SU-DHL-6 (cell line): Measurements from ENCODE around the gene THUMPD3.
A peak's percentile ranks its signal among the peaks of the same experiment; 100 is the strongest.

ENCODE experiments used
- H2AFZ ChIP-seq: fragments of 200-600 bp; sonication (generic); 2 replicates; pipeline ENCODE4 v1.6.1; 2014; ENCODE audit warnings: low read depth, mild to moderate bottlenecking, moderate library complexity, mixed read lengths, antibody characterized with exemption, low read length; ENCODE audit not compliant: severe bottlenecking
- H3F3A ChIP-seq: fragments of 200-600 bp; shearing (Covaris generic); 2 replicates; pipeline ENCODE4 v1.6.0; 2016; ENCODE audit warnings: antibody characterized with exemption, mild to moderate bottlenecking; ENCODE audit not compliant: insufficient read depth
- H3K27ac ChIP-seq: fragments of 200-600 bp; sonication (generic); 2 replicates; pipeline ENCODE4 v1.5.1; 2016; ENCODE audit warnings: low read depth, mild to moderate bottlenecking, low read length, moderate library complexity, mixed read lengths
- H3K27me3 ChIP-seq: fragments of 200-600 bp; sonication (generic), shearing (Covaris generic); 2 replicates; pipeline ENCODE4 v1.6.0; 2014; ENCODE audit warnings: mild to moderate bottlenecking, low read length
- H3K36me3 ChIP-seq: fragments of 200-600 bp; sonication (generic); 2 replicates; pipeline ENCODE4 v1.6.1; 2014; ENCODE audit warnings: mild to moderate bottlenecking, low read length, mixed read lengths
- H3K4me2 ChIP-seq: fragments of 300-600, 200-600 bp; shearing (Covaris generic), sonication (generic); 2 replicates; pipeline ENCODE4 v1.6.0; 2014; ENCODE audit warnings: low read length, low read depth, mild to moderate bottlenecking; ENCODE audit not compliant: poor library complexity, severe bottlenecking
- H3K4me3 ChIP-seq: fragments of 200-600 bp; sonication (generic); 2 replicates; pipeline ENCODE4 v1.5.1; 2014; ENCODE audit warnings: antibody characterized with exemption, low read length, mild to moderate bottlenecking, mixed read lengths; ENCODE audit not compliant: insufficient read depth, poor library complexity, severe bottlenecking
- H3K79me2 ChIP-seq: fragments of 200-600 bp; sonication (generic); 2 replicates; pipeline ENCODE4 v1.6.1; 2014; ENCODE audit warnings: mild to moderate bottlenecking, low read length, moderate library complexity; ENCODE audit not compliant: insufficient read depth
- H3K9ac ChIP-seq: fragments of 200-600 bp; sonication (generic); 2 replicates; pipeline ENCODE4 v1.7.0; 2014; ENCODE audit warnings: mild to moderate bottlenecking, low read length
- H3K9me2 ChIP-seq: fragments of 200-600 bp; sonication (generic); replicated peaks from 2 replicates; pipeline ENCODE4 v1.6.1; 2014; ENCODE audit warnings: low read length; ENCODE audit not compliant: insufficient read depth
- H3K9me3 ChIP-seq: fragments of 200-600 bp; sonication (generic); 2 replicates; pipeline ENCODE4 v1.6.1; 2014; ENCODE audit warnings: low read length, mixed read lengths; ENCODE audit not compliant: insufficient read depth
- H4K20me1 ChIP-seq: fragments of 200-600 bp; sonication (generic); 2 replicates; pipeline ENCODE4 v1.6.1; 2014; ENCODE audit warnings: low read depth, mild to moderate bottlenecking, antibody characterized with exemption, low read length, moderate library complexity, mixed read lengths
- CTCF ChIP-seq: fragments of 200-600 bp; sonication (generic); IDR thresholded peaks from one replicate; pipeline ENCODE4 v1.5.1; 2017; ENCODE audit warnings: antibody characterized with exemption, mild to moderate bottlenecking, low read length, moderate library complexity; ENCODE audit not compliant: insufficient read depth, poor library complexity, severe bottlenecking
- EZH2phosphoT487 ChIP-seq: fragments of 200-600 bp; sonication (generic), shearing (Covaris generic); conservative IDR thresholded peaks from 2 replicates; pipeline ENCODE4 v1.6.1; 2018; ENCODE audit warnings: mild to moderate bottlenecking, antibody characterized with exemption, low read length, moderate library complexity, mixed read lengths

THUMPD3 gene

GRCh38 chr3:9352917-9353752 is 9.7 kb upstream of the THUMPD3 start:
- Histone ChIP-seq H3K27me3 (no peaks in the 10 kb centered on the region), H3K36me3 (no peaks in the 10 kb centered on the region), H3K9me3 (no peaks in the 10 kb centered on the region), H3K9me2 (no peaks in the 10 kb centered on the region), H3F3A (no peaks in the 10 kb centered on the region), H3K4me2 (no peak overlapping the region), H2AFZ (no peak overlapping the region), H3K4me3 (no peak overlapping the region), H3K27ac (no peak overlapping the region), H3K9ac (no peak overlapping the region), H3K79me2 (no peaks in the 10 kb centered on the region), H4K20me1 (no peaks in the 10 kb centered on the region)
- peak; percentile 84 for TF ChIP-seq CTCF
- TF ChIP-seq EZH2phosphoT487, result no peak

GRCh38 chr3:9361691-9362388 is 1.0 kb upstream of the THUMPD3 start:
- Histone ChIP-seq H3K9ac (peak overlapping the region; percentile 95), H3K27ac (no peak overlapping the region), H3F3A (peaks cover 9% of the 10 kb centered on the region)

GRCh38 chr3:9369508-9369907 is 6.7 kb downstream of the THUMPD3 start:
- H3K9ac ChIP-seq, result no peak overlapping the region
- no peak overlapping the region for H2AFZ ChIP-seq
- no peak overlapping the region for H3K4me3 ChIP-seq
- no peaks in the 10 kb centered on the region for H3F3A ChIP-seq
- H3K27me3 ChIP-seq, result no peaks in the 10 kb centered on the region
- H3K36me3 ChIP-seq, result peaks cover 30% of the 10 kb centered on the region
- no peak for TF ChIP-seq EZH2phosphoT487
- no peak for TF ChIP-seq CTCF
- no peak overlapping the region for H3K27ac ChIP-seq
- H4K20me1 ChIP-seq, result no peaks in the 10 kb centered on the region
- H3K79me2 ChIP-seq, result peaks cover 6% of the 10 kb centered on the region; the same call in 1 of the 2 replicates
- no peaks in the 10 kb centered on the region for H3K9me2 ChIP-seq
- no peaks in the 10 kb centered on the region for H3K9me3 ChIP-seq
- no peak overlapping the region for H3K4me2 ChIP-seq

More at GRCh38 chr3:9361691-9362388, 1.0 kb upstream of the THUMPD3 start:
- H4K20me1 ChIP-seq, result no peaks in the 10 kb centered on the region
- H2AFZ ChIP-seq, result no peak overlapping the region
- TF ChIP-seq EZH2phosphoT487 (no peak), CTCF (no peak)
- peak overlapping the region; percentile 91 for H3K4me3 ChIP-seq
- no peaks in the 10 kb centered on the region for H3K9me3 ChIP-seq
- peaks cover 5% of the 10 kb centered on the region; the same call in 1 of the 2 replicates for H3K36me3 ChIP-seq
- peaks cover 20% of the 10 kb centered on the region; the same call in 1 of the 2 replicates for H3K79me2 ChIP-seq
- H3K9me2 ChIP-seq, result no peaks in the 10 kb centered on the region
- H3K27me3 ChIP-seq, result no peaks in the 10 kb centered on the region
- peak overlapping the region; percentile 100 for H3K4me2 ChIP-seq
